AG04450 (cell line): Measurements from ENCODE around the gene SIX2. TPM values are rescaled to one million over a fixed set of nuclear protein-coding genes. Genes with fewer than 3 reads are reported as not detected.

Experiments used
- CTCF ChIA-PET: fragments of 300-600, 350-600 bp; formaldehyde crosslinking; extraction: SDS; loops from one replicate; lab custom pipeline; 2022; ENCODE audit warnings: antibody characterized with exemption, inconsistent platforms; lab: Charles Lee
- POLR2A ChIA-PET: fragments of 350-600 bp; formaldehyde crosslinking; extraction: SDS; loops from one replicate; lab custom pipeline; 2021; ENCODE audit warnings: antibody characterized with exemption, inconsistent platforms; lab: Yijun Ruan, JAX
- DNase-seq: peaks from one replicate; pipeline ENCODE4 v3.0.0-alpha.2; 2011; ENCODE audit warnings: low read depth, low spot score
- H3K27ac ChIP-seq: one replicate; pipeline ENCODE4 v1.5.1; 2012; ENCODE audit warnings: low read depth, low read length, control low read depth
- H3K27me3 ChIP-seq: one replicate; pipeline ENCODE4 v1.6.0; 2012; ENCODE audit warnings: low read length; ENCODE audit not compliant: control insufficient read depth, insufficient read depth
- H3K4me3 ChIP-seq: 2 replicates; pipeline ENCODE4 v1.5.1; 2011; ENCODE audit warnings: mild to moderate bottlenecking, low read depth, low read length, control low read depth
- H3K9me3 ChIP-seq: 2 replicates; pipeline ENCODE4 v1.5.1; 2012; ENCODE audit warnings: low read length; ENCODE audit not compliant: control insufficient read depth, insufficient read depth
- CTCF ChIP-seq: IDR thresholded peaks from 2 replicates; pipeline ENCODE4 v1.5.1; 2011; ENCODE audit warnings: low read depth, low read length, control low read depth, inconsistent platforms
- polyA plus RNA-seq: library from polyadenylated mRNA; depleted of rRNA; stranded (reverse); fragments of >200 nt; gene quantifications from 2 replicates; pipeline ENCODE4 v1.2.3, GENCODE V29; 2011

SIX2 gene
- polyA plus RNA-seq, 1 experiment, result not detected

GRCh38 chr2:45007961-45008295, 1.3 kb downstream of the SIX2 start:
- ChIA-PET CTCF (no interaction called here), POLR2A (no interaction called here)
- Histone ChIP-seq H3K9me3 (peaks cover 29% of the 10 kb centered on the region), H3K27ac (no peak overlapping the region), H3K4me3 (no peak overlapping the region), H3K27me3 (peaks cover 95% of the 10 kb centered on the region)
- no peak for TF ChIP-seq CTCF
- no peak for DNase-seq

GRCh38 chr2:45006942-45007287, 2.3 kb downstream of the SIX2 start:
- CTCF ChIA-PET, result interaction anchor here (0.6 kb wide), 1 partner anchor 239 kb away, joined by 4 read pairs; no protein-coding TSS in a partner anchor
- Histone ChIP-seq H3K27ac (no peak overlapping the region), H3K9me3 (peaks cover 25% of the 10 kb centered on the region), H3K4me3 (no peak overlapping the region), H3K27me3 (peaks cover 95% of the 10 kb centered on the region)
- POLR2A ChIA-PET, result no interaction called here
- TF ChIP-seq CTCF, result no peak
- DNase-seq, result no peak

- H3K9me3 ChIP-seq, result peaks cover 25% of the 10 kb centered on the region
- H3K27ac ChIP-seq, result no peak overlapping the region
- H3K27me3 ChIP-seq, result peaks cover 95% of the 10 kb centered on the region
- ChIA-PET CTCF (no interaction called here), POLR2A (no interaction called here)
- H3K4me3 ChIP-seq, result no peak overlapping the region
- DNase-seq, result no peak
- no peak for TF ChIP-seq CTCF
These were observed 3.0 kb downstream of the SIX2 start for GRCh38 chr2:45006041-45006941.

GRCh38 chr2:45005261-45006002, 3.8 kb downstream of the SIX2 start:
- no peak overlapping the region for H3K4me3 ChIP-seq
- no peak for TF ChIP-seq CTCF
- POLR2A ChIA-PET, result no interaction called here
- CTCF ChIA-PET, result interaction anchor here (1.4 kb wide), 1 partner anchor 489 kb away, joined by 5 read pairs; no protein-coding TSS in a partner anchor
- H3K27me3 ChIP-seq, result peaks cover 95% of the 10 kb centered on the region
- no peak for DNase-seq
- H3K27ac ChIP-seq, result no peak overlapping the region
- H3K9me3 ChIP-seq, result peaks cover 30% of the 10 kb centered on the region
